ENCODE measurements around the gene RABGGTA. TPM values are rescaled to one million over a fixed set of nuclear protein-coding genes. Genes with fewer than 3 reads are reported as not detected.

Gene RABGGTA
- total and polyA plus RNA-seq, 10 of the 15 experiments (the other 5 are each of a cell fraction or from before 2014, with no cell fraction given) = 19.1 to 75.6 (median 46.9) TPM

DNA sequence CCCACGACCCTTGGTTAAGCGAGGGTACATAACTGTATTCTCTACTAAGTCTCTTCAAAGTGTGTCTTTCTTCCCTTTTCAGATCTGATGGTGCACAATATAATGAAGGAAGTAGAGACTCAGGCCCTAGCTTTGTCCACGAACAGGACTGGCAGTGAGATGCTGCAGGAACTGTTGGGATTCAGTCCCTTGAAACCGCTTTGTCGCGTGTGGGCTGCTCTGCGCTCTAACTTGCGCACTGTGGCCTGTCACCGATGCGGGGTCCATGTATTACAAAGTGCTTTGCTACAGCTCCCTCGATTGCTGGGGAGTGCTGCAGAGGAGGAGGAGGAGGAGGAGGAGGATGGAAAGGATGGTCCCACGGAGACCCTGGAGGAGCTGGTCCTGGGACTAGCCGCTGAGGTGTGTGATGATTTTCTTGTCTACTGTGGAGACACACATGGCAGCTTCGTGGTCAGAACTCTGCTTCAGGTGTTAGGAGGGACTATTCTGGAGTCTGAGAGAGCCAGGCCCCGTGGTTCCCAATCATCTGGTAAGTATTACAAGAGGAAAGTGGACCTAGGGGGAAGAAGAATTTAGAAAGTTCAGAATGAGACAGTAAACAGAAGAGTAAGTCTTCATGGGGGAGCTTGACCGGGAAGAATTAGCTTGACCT, 29.1 kb upstream of the RABGGTA start:
- Histone ChIP-seq H3K27ac (ENCODE audit: control insufficient read depth, insufficient read depth) (peak overlapping the region; percentile 39), H2AFZ (ENCODE audit: control insufficient read depth, low read depth, low read length) (no peak overlapping the region), H3K27me3 (replicated peaks in 1 of 2; ENCODE audit: control insufficient read depth in 2 of 2, insufficient read depth in 2 of 2, low read length in 1 of 2) (no peaks in the 10 kb centered on the region), H3K36me3 (ENCODE audit: control insufficient read depth in 2 of 2, insufficient read depth in 2 of 2, low read length in 1 of 2) (peaks cover 11 to 31% of the 10 kb centered on the region in 2 experiments), H3K79me2 (ENCODE audit: control insufficient read depth, insufficient read depth, low read length) (peaks cover 23% of the 10 kb centered on the region), H4K20me1 (ENCODE audit: control insufficient read depth, insufficient read depth) (no peaks in the 10 kb centered on the region), H3K4me3 (peak overlapping the region; percentile 96), H3K9me3 (replicated peaks; ENCODE audit: control insufficient read depth, insufficient read depth, low read length) (no peaks in the 10 kb centered on the region), H3K4me2 (ENCODE audit: control insufficient read depth, insufficient read depth) (peak overlapping the region; percentile 95), H3K9ac (ENCODE audit: control insufficient read depth, insufficient read depth, low read length) (peak overlapping the region; percentile 74), H3K4me1 (ENCODE audit: control insufficient read depth, insufficient read depth, low read length) (peaks cover 25% of the 10 kb centered on the region)
- POLR2A ChIA-PET = interaction anchor here (0.5 to 9.0 kb wide), 6 partner anchors 13 to 131 kb away, joined by 3 to 118 read pairs (median 4); partner anchors contain the start of genes MDP1 and TINF2
- CTCF ChIA-PET = interaction anchor here (0.9 to 13.4 kb wide), 11 partner anchors 8 to 193 kb away, joined by 3 to 368 read pairs (median 4); partner anchors contain the start of genes CIDEB, LTB4R, LTB4R2 and MDP1
- FAIRE-seq = no peak
- DNase-seq (ENCODE audit: low read depth, low spot score) = no peak
- intact Hi-C loops (cut with micrococcal nuclease; ENCODE audit: unreplicated experiment) = no loop called here
- WGBS (ENCODE audit: insufficient coverage, insufficient replicate concordance, low lambda C conversion rate, missing lambda C conversion rate) = 29% methylated on average over 16 of the region's 16 CpGs
- in situ Hi-C loops (cut with MboI) = no loop called here
- no peak for ATAC-seq
- no TSS peak for BruUV-seq (replicated peaks)
- RAD21 ChIA-PET (ENCODE audit: unreplicated experiment) = interaction anchor here (0.6 to 7.8 kb wide), 10 partner anchors 8 to 137 kb away, joined by 3 to 231 read pairs (median 4); partner anchors contain the start of genes IPO4, MDP1 and TINF2
- SMC1A ChIA-PET (ENCODE audit: uncharacterized antibody, unreplicated experiment) = interaction anchor here (1.1 to 10.1 kb wide), 5 partner anchors 21 to 140 kb away, joined by 3 to 201 read pairs (median 32); partner anchors contain the start of genes IRF9, MDP1, RABGGTA and TINF2
- TF ChIP-seq, protein P1, sequence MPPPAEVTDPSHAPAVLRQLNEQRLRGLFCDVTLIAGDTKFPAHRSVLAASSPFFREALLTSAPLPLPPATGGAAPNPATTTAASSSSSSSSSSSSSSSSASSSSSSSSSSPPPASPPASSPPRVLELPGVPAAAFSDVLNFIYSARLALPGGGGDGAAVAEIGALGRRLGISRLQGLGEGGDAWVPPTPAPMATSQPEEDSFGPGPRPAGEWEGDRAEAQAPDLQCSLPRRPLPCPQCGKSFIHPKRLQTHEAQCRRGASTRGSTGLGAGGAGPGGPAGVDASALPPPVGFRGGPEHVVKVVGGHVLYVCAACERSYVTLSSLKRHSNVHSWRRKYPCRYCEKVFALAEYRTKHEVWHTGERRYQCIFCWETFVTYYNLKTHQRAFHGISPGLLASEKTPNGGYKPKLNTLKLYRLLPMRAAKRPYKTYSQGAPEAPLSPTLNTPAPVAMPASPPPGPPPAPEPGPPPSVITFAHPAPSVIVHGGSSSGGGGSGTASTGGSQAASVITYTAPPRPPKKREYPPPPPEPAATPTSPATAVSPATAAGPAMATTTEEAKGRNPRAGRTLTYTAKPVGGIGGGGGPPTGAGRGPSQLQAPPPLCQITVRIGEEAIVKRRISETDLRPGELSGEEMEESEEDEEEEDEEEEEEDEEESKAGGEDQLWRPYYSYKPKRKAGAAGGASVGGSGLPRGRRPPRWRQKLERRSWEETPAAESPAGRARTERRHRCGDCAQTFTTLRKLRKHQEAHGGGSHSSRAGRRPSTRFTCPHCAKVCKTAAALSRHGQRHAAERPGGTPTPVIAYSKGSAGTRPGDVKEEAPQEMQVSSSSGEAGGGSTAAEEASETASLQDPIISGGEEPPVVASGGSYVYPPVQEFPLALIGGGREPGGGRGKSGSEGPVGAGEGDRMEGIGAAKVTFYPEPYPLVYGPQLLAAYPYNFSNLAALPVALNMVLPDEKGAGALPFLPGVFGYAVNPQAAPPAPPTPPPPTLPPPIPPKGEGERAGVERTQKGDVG (CRISPR knock-in tag; IDR thresholded peaks at IDR 0.05) = no peak
- TF ChIP-seq BRCA1 (IDR thresholded peaks at IDR 0.05; ENCODE audit: low read depth, low read length) (no peak), IRF4 (IDR thresholded peaks at IDR 0.05; ENCODE audit: low read depth, low read length) (no peak), EP300 (IDR thresholded peaks at IDR 0.05; ENCODE audit: borderline replicate concordance in 1 of 2, control insufficient read depth in 1 of 2, low read depth in 2 of 2, low read length in 2 of 2) (no peak), CHD1 (IDR thresholded peaks at IDR 0.05; ENCODE audit: low read depth, low read length) (no peak), BACH1 (IDR thresholded peaks at IDR 0.05; ENCODE audit: borderline replicate concordance) (no peak), NR2C1 (IDR thresholded peaks at IDR 0.05) (no peak), IRF3 (IDR thresholded peaks at IDR 0.05) (no peak), ZNF24 (IDR thresholded peaks at IDR 0.05) (no peak), CREM (IDR thresholded peaks at IDR 0.05; ENCODE audit: low read depth) (no peak)
- TF ChIP-seq, protein P2, sequence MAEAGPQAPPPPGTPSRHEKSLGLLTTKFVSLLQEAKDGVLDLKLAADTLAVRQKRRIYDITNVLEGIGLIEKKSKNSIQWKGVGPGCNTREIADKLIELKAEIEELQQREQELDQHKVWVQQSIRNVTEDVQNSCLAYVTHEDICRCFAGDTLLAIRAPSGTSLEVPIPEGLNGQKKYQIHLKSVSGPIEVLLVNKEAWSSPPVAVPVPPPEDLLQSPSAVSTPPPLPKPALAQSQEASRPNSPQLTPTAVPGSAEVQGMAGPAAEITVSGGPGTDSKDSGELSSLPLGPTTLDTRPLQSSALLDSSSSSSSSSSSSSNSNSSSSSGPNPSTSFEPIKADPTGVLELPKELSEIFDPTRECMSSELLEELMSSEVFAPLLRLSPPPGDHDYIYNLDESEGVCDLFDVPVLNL (IDR thresholded peaks at IDR 0.05; ENCODE audit: low read depth, low read length) = no peak
- TF ChIP-seq, protein P3, sequence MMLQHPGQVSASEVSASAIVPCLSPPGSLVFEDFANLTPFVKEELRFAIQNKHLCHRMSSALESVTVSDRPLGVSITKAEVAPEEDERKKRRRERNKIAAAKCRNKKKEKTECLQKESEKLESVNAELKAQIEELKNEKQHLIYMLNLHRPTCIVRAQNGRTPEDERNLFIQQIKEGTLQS (IDR thresholded peaks at IDR 0.05; ENCODE audit: borderline replicate concordance, extremely low read depth, low read depth, low read length) = no peak
- TF ChIP-seq, protein P4, sequence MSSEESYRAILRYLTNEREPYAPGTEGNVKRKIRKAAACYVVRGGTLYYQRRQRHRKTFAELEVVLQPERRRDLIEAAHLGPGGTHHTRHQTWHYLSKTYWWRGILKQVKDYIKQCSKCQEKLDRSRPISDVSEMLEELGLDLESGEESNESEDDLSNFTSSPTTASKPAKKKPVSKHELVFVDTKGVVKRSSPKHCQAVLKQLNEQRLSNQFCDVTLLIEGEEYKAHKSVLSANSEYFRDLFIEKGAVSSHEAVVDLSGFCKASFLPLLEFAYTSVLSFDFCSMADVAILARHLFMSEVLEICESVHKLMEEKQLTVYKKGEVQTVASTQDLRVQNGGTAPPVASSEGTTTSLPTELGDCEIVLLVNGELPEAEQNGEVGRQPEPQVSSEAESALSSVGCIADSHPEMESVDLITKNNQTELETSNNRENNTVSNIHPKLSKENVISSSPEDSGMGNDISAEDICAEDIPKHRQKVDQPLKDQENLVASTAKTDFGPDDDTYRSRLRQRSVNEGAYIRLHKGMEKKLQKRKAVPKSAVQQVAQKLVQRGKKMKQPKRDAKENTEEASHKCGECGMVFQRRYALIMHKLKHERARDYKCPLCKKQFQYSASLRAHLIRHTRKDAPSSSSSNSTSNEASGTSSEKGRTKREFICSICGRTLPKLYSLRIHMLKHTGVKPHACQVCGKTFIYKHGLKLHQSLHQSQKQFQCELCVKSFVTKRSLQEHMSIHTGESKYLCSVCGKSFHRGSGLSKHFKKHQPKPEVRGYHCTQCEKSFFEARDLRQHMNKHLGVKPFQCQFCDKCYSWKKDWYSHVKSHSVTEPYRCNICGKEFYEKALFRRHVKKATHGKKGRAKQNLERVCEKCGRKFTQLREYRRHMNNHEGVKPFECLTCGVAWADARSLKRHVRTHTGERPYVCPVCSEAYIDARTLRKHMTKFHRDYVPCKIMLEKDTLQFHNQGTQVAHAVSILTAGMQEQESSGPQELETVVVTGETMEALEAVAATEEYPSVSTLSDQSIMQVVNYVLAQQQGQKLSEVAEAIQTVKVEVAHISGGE (CRISPR knock-in tag; IDR thresholded peaks at IDR 0.05) = no peak

Measured in GM12878 (cell line).